ENCODE results near the gene PLXNA4. TPM values are rescaled to one million over a fixed set of nuclear protein-coding genes. Genes with fewer than 3 reads are reported as not detected.

The PLXNA4 gene
- total RNA-seq, 2 experiments from 2014 or later, result 0.75 to 0.85 TPM

DNA sequence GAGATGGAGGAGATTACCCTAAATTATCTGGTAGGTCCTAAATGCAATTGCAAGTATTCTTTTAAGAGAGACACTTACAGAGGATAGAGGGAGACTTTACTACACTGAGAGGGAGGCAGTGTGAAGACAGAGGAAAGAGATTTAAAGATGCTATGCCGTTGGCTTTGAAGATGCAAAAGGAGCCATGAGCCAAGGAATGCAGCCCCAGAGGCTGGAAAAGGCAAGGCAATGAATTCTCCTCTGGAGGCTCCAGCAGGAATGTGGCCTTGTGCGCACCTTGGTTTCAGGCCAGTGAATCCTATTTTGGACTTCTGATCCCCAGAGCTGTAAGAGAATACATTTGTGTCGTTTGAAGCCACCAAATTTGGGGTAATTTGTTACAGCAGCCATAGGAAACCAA is 118.6 kb downstream of the PLXNA4 start:
- H3K4me1 Mint-ChIP-seq (ENCODE audit: low read depth), result peaks cover 39% of the 10 kb centered on the region
- no peak overlapping the region for H3K27ac Mint-ChIP-seq
- ChIA-PET POLR2A (no interaction called here), CTCF (no interaction called here)
- no peaks in the 10 kb centered on the region for H3K9me3 ChIP-seq (ENCODE audit: control insufficient read depth in 1 of 2, insufficient read depth in 1 of 2, low read length in 2 of 2)
- no peaks in the 10 kb centered on the region for H3K36me3 ChIP-seq (ENCODE audit: insufficient read depth, low read length)
- TF ChIP-seq, protein P1, sequence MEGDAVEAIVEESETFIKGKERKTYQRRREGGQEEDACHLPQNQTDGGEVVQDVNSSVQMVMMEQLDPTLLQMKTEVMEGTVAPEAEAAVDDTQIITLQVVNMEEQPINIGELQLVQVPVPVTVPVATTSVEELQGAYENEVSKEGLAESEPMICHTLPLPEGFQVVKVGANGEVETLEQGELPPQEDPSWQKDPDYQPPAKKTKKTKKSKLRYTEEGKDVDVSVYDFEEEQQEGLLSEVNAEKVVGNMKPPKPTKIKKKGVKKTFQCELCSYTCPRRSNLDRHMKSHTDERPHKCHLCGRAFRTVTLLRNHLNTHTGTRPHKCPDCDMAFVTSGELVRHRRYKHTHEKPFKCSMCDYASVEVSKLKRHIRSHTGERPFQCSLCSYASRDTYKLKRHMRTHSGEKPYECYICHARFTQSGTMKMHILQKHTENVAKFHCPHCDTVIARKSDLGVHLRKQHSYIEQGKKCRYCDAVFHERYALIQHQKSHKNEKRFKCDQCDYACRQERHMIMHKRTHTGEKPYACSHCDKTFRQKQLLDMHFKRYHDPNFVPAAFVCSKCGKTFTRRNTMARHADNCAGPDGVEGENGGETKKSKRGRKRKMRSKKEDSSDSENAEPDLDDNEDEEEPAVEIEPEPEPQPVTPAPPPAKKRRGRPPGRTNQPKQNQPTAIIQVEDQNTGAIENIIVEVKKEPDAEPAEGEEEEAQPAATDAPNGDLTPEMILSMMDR (IDR thresholded peaks at IDR 0.05), result no peak
- no peaks in the 10 kb centered on the region for H3K27me3 ChIP-seq (ENCODE audit: control insufficient read depth in 1 of 2, insufficient read depth in 2 of 2, low read length in 2 of 2)
- H3K36me3 Mint-ChIP-seq (ENCODE audit: low read depth), result no peaks in the 10 kb centered on the region
- intact Hi-C loops (cut with DNase I, micrococcal nuclease), result no loop called here
- no peak overlapping the region for H3K4me3 ChIP-seq (ENCODE audit: low read length)
- H3K27me3 Mint-ChIP-seq, result no peaks in the 10 kb centered on the region
- H3K27ac ChIP-seq (ENCODE audit: low read depth in 1 of 2, low read length in 2 of 2), result no peak overlapping the region
- H3K4me1 ChIP-seq (ENCODE audit: insufficient read depth, low read length), result peaks cover 29% of the 10 kb centered on the region
- H3K4me3 Mint-ChIP-seq, result no peak overlapping the region
- ATAC-seq (ENCODE audit: poor library complexity), result no peak
- no peaks in the 10 kb centered on the region for H3K9me3 Mint-ChIP-seq
- no peak for DNase-seq

GRCh38 chr7:132456418-132456817 is 119.9 kb downstream of the PLXNA4 start:
- Mint-ChIP-seq H3K4me3 (no peak overlapping the region), H3K36me3 (ENCODE audit: low read depth) (no peaks in the 10 kb centered on the region), H3K9me3 (no peaks in the 10 kb centered on the region), H3K27ac (no peak overlapping the region), H3K27me3 (no peaks in the 10 kb centered on the region), H3K4me1 (ENCODE audit: low read depth) (peaks cover 29% of the 10 kb centered on the region)
- CTCF ChIA-PET, result no interaction called here
- POLR2A ChIA-PET, result no interaction called here
- no peaks in the 10 kb centered on the region for H3K36me3 ChIP-seq (ENCODE audit: insufficient read depth, low read length)
- DNase-seq, result no peak
- peaks cover 33% of the 10 kb centered on the region for H3K4me1 ChIP-seq (ENCODE audit: insufficient read depth, low read length)
- no peaks in the 10 kb centered on the region for H3K27me3 ChIP-seq (ENCODE audit: control insufficient read depth in 1 of 2, insufficient read depth in 2 of 2, low read length in 2 of 2)
- TF ChIP-seq, protein P1 (IDR thresholded peaks at IDR 0.05), result no peak
- intact Hi-C loops (cut with DNase I, micrococcal nuclease), result no loop called here
- ATAC-seq (ENCODE audit: poor library complexity), result no peak
- H3K9me3 ChIP-seq (ENCODE audit: control insufficient read depth in 1 of 2, insufficient read depth in 1 of 2, low read length in 2 of 2), result no peaks in the 10 kb centered on the region
- H3K27ac ChIP-seq (ENCODE audit: low read depth in 1 of 2, low read length in 2 of 2), result no peak overlapping the region
- no peak overlapping the region for H3K4me3 ChIP-seq (ENCODE audit: low read length)

- POLR2A ChIA-PET, result interaction anchor here (0.9 kb wide), 1 partner anchor 24 kb away, joined by 4 read pairs; no protein-coding TSS in a partner anchor
- no peak overlapping the region for H3K27ac ChIP-seq (ENCODE audit: low read depth in 1 of 2, low read length in 2 of 2)
- Mint-ChIP-seq H3K36me3 (ENCODE audit: low read depth) (no peaks in the 10 kb centered on the region), H3K4me3 (no peak overlapping the region), H3K27me3 (no peaks in the 10 kb centered on the region), H3K4me1 (ENCODE audit: low read depth) (peaks cover 23% of the 10 kb centered on the region), H3K9me3 (no peaks in the 10 kb centered on the region), H3K27ac (no peak overlapping the region)
- no peaks in the 10 kb centered on the region for H3K9me3 ChIP-seq (ENCODE audit: control insufficient read depth in 1 of 2, insufficient read depth in 1 of 2, low read length in 2 of 2)
- no peaks in the 10 kb centered on the region for H3K36me3 ChIP-seq (ENCODE audit: insufficient read depth, low read length)
- peak in 7 of 14 experiments; percentile 9 to 55 (median 20) for DNase-seq
- H3K27me3 ChIP-seq (ENCODE audit: control insufficient read depth in 1 of 2, insufficient read depth in 2 of 2, low read length in 2 of 2), result no peaks in the 10 kb centered on the region
- no peak overlapping the region for H3K4me3 ChIP-seq (ENCODE audit: low read length)
- peaks cover 36% of the 10 kb centered on the region for H3K4me1 ChIP-seq (ENCODE audit: insufficient read depth, low read length)
- TF ChIP-seq, protein P1 (IDR thresholded peaks at IDR 0.05), result no peak
- peak; percentile 57 for ATAC-seq (ENCODE audit: poor library complexity)
- intact Hi-C loops (cut with DNase I, micrococcal nuclease), result no loop called here
- CTCF ChIA-PET, result no interaction called here
Measured at GRCh38 chr7:132455378-132455777, 120.9 kb downstream of the PLXNA4 start.

Measured in CD4-positive, alpha-beta T cell (primary cell).